HG03095 (cell line): ENCODE data around the gene MEF2A.

Experiments
- ATAC-seq: cut with Tn5 transposase; IDR thresholded peaks from one replicate; pipeline ENCODE4 v1.9.1; 2021; ENCODE audit warnings: moderate library complexity; ENCODE audit not compliant: unreplicated experiment

MEF2A gene

GRCh38 chr15:99562238-99562637, 3.5 kb upstream of the MEF2A start:
- no peak for ATAC-seq

- peak; percentile 36 for ATAC-seq
Observed at GRCh38 chr15:99564221-99565048, 1.3 kb upstream of the MEF2A start.

GRCh38 chr15:99565049-99565298, 810 bp upstream of the MEF2A start:
- peak; percentile 50 for ATAC-seq

- ATAC-seq = no peak
Observed at GRCh38 chr15:99566157-99566897, 543 bp downstream of the MEF2A start.

- no peak for ATAC-seq
Observed at GRCh38 chr15:99568625-99569352, 3.0 kb downstream of the MEF2A start.

- no peak for ATAC-seq
Observed at GRCh38 chr15:99571299-99571698, 5.5 kb downstream of the MEF2A start.

GRCh38 chr15:99574048-99574447, 8.3 kb downstream of the MEF2A start:
- no peak for ATAC-seq

GRCh38 chr15:99574502-99574901, 8.7 kb downstream of the MEF2A start:
- ATAC-seq = no peak

- no peak for ATAC-seq
Observed at GRCh38 chr15:99578809-99579208, 13.0 kb downstream of the MEF2A start.

GRCh38 chr15:99580076-99580475, 14.3 kb downstream of the MEF2A start:
- ATAC-seq = no peak

GRCh38 chr15:99582508-99582960, 16.8 kb downstream of the MEF2A start:
- ATAC-seq = no peak

- no peak for ATAC-seq
Observed at GRCh38 chr15:99584081-99584600, 18.4 kb downstream of the MEF2A start.

GRCh38 chr15:99586121-99586520, 20.3 kb downstream of the MEF2A start:
- no peak for ATAC-seq

GRCh38 chr15:99589801-99590200, 24.0 kb downstream of the MEF2A start:
- no peak for ATAC-seq

- ATAC-seq = no peak
Observed at GRCh38 chr15:99590913-99591646, 25.3 kb downstream of the MEF2A start.

GRCh38 chr15:99592145-99592791, 26.5 kb downstream of the MEF2A start:
- no peak for ATAC-seq

- ATAC-seq = no peak
Observed at GRCh38 chr15:99593070-99593469, 27.3 kb downstream of the MEF2A start.

GRCh38 chr15:99594916-99595315, 29.1 kb downstream of the MEF2A start:
- ATAC-seq = no peak

GRCh38 chr15:99598296-99598695, 32.5 kb downstream of the MEF2A start:
- no peak for ATAC-seq

GRCh38 chr15:99603828-99604227, 38.0 kb downstream of the MEF2A start:
- ATAC-seq = no peak
